T-helper 2 cell treated with Interferon-gamma antibody and Interleukin-4, amounts not matched to agents 5 μg/mL and 100 μg/mL, for 36 hours (primary cell): ENCODE data around the gene TUBGCP5.
"Not testable (repeated sequence)": the region's sequence is repeated elsewhere in the genome, so short reads cannot be mapped to it uniquely, and the experiment has no call there.

ENCODE experiments used
- DNase-seq: peaks from one replicate; pipeline ENCODE4 v3.0.0; 2021; ENCODE audit warnings: low spot score
- H3K27ac Mint-ChIP-seq: one replicate; pipeline ENCODE4 v1.8.0; 2021; ENCODE audit warnings: mild to moderate bottlenecking, mixed read lengths
- H3K27me3 Mint-ChIP-seq: one replicate; pipeline ENCODE4 v1.8.0; 2021; ENCODE audit warnings: low read depth, mixed read lengths
- H3K36me3 Mint-ChIP-seq: one replicate; pipeline ENCODE4 v1.8.0; 2021; ENCODE audit warnings: low read depth, mixed read lengths
- H3K4me1 Mint-ChIP-seq: one replicate; pipeline ENCODE4 v1.8.0; 2021; ENCODE audit warnings: low read depth, mixed read lengths
- H3K4me3 Mint-ChIP-seq: one replicate; pipeline ENCODE4 v1.8.0; 2022; ENCODE audit warnings: mild to moderate bottlenecking, moderate library complexity, mixed read lengths
- H3K9me3 Mint-ChIP-seq: one replicate; pipeline ENCODE4 v1.8.0; 2021; ENCODE audit warnings: mixed read lengths

Gene TUBGCP5

DNA sequence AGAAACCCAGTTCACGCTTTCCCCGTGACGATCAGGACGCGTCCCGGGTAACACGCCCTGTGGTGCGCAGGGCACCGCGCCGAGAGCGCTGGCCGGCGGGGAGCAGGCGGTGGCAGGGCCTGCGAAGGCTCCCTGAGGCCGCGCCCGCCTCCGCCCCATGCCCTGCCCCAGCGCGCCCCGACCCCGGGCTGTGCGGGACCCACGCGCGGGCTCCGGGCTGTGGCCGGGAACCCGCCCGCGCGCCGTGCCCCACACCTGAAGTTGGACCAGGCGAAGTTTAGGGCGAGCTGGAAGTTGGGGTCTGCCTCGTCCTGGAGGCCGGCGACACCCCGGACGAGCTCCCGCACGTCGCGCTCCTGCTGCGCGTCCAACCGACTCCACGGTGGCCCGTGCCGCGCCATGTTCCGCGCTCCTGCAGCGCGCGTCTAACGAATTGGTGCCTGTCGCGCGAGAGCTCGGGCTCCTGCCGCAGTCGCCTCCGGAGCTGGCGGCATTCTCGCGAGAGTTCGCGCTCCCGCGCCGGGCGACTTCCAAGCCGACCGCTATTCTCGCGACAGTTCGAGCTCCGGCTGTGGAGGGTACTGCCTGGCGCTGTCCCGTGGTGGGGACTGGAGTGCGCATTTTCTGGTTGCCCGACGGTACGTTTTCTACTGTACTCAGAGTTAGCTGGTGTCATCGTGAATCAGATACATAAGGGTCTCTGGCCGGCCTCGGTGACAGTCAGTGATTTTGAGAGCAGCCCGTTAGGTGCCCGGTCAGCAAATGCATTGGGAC lies at the start of gene TUBGCP5:
Gene TUBGCP5 (minus strand): TSS at position 427 of the 774 bp plus-strand sequence. CDS start 26 bp downstream, at position 401.
- peak; percentile 98 for DNase-seq
- H3K9me3 Mint-ChIP-seq = no peaks in the 10 kb centered on the region
- peak within 1 kb of the TSS; percentile 90 for H3K4me3 Mint-ChIP-seq
- H3K27ac Mint-ChIP-seq = peak within 1 kb of the TSS; percentile 96
- peaks cover 18% of the 10 kb centered on the region for H3K4me1 Mint-ChIP-seq
- no peaks in the 10 kb centered on the region for H3K27me3 Mint-ChIP-seq
- peaks cover 13% of the 10 kb centered on the region for H3K36me3 Mint-ChIP-seq

DNA sequence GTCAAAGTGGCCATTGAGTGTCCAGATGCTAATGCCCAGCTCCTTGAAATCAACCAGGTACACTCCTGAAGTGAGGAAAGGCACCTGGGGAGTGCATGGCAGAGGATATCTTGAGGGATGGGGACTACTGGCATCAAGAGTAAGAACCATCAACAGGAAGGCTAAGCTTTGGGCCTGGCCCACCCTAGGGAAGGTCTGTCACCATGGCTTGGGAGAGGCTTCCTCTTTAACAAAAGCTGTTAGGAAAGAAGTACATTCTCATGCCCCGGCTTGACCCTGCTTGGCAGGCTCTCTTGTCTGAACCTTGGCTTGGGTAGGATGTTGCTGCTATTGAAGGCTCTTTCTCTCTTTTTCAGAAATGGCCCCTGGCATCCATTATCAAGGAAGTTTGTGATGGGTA lies 43.7 kb upstream of the TUBGCP5 start:
- DNase-seq = no peak
- Mint-ChIP-seq H3K9me3 (no peaks in the 10 kb centered on the region), H3K27ac (no peak overlapping the region), H3K27me3 (peaks cover 11% of the 10 kb centered on the region), H3K36me3 (no peaks in the 10 kb centered on the region), H3K4me3 (no peak overlapping the region), H3K4me1 (no peaks in the 10 kb centered on the region)

DNA sequence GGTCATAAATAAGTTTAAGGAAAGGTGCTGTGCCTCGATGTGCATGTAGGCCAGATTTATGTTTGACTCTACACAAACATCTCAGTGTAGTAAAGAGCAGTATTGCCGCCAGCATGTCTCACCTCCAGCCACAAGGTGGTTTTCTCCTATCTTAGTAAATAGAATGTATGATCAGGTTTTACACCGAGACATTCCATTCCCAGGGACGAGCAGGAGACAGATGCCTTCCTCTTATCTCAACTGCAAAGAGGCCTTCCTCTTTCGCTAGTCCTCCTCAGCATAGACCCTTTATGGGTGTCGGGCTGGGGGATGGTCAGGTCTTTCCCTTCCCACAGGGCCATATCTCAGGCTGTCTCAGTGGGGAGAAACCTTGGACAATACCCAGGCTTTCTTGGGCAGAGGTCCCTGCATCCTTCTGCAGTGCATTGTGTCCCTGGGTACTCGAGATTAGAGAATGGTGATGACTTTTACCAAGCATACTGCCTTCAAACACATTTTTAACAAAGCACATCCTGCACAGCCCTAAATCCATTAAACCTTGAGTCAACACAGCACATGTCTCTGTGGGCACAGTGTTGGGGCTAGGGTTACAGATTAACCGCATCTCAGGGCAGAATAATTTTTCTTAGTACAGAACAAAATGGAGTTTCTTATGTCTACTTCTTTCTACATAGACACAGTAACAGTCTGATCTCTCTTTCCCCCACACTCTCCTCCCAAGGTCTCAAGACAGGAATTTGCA lies 42.8 kb upstream of the TUBGCP5 start:
- DNase-seq, H3K9me3 Mint-ChIP-seq, H3K4me3 Mint-ChIP-seq, H3K36me3 Mint-ChIP-seq, H3K4me1 Mint-ChIP-seq, H3K27ac Mint-ChIP-seq: not testable (repeated sequence)
- H3K27me3 Mint-ChIP-seq = peaks cover 11% of the 10 kb centered on the region

GRCh38 chr15:23081271-23081670 lies 41.9 kb upstream of the TUBGCP5 start:
- no peak overlapping the region for H3K4me3 Mint-ChIP-seq
- H3K27me3 Mint-ChIP-seq = peaks cover 8% of the 10 kb centered on the region
- no peaks in the 10 kb centered on the region for H3K9me3 Mint-ChIP-seq
- no peaks in the 10 kb centered on the region for H3K4me1 Mint-ChIP-seq
- DNase-seq = no peak
- H3K27ac Mint-ChIP-seq = no peak overlapping the region
- no peaks in the 10 kb centered on the region for H3K36me3 Mint-ChIP-seq

- Mint-ChIP-seq H3K27me3 (no peaks in the 10 kb centered on the region), H3K36me3 (no peaks in the 10 kb centered on the region), H3K4me3 (no peak overlapping the region), H3K4me1 (no peaks in the 10 kb centered on the region), H3K9me3 (no peaks in the 10 kb centered on the region), H3K27ac (no peak overlapping the region)
- no peak for DNase-seq
Measured at GRCh38 chr15:23079766-23080165, 40.4 kb upstream of the TUBGCP5 start.

DNA sequence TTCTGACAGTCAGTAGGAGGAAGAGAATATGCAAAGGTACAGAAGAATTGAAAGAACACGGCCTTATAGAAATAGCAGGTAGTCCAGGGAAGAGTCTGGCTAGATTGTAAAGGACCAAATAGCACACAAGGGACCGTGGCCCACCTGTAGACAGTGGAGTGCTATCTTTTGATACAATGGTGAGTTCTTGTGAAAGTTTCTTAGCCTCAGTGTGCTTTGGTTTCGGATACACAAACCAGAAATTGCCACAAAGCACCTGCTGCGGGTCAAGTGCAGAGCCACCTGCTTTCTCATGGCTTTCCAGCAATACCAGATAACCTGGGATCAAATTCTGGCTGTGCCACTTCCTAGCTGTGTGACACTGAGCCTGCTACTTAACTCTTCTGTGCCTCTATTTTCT lies 36.6 kb upstream of the TUBGCP5 start:
- no peaks in the 10 kb centered on the region for H3K27me3 Mint-ChIP-seq
- no peak overlapping the region for H3K27ac Mint-ChIP-seq
- no peak for DNase-seq
- H3K4me3 Mint-ChIP-seq = no peak overlapping the region
- H3K4me1 Mint-ChIP-seq = no peaks in the 10 kb centered on the region
- no peaks in the 10 kb centered on the region for H3K36me3 Mint-ChIP-seq
- no peaks in the 10 kb centered on the region for H3K9me3 Mint-ChIP-seq

GRCh38 chr15:23074684-23075083 lies 35.3 kb upstream of the TUBGCP5 start:
- Mint-ChIP-seq H3K27me3 (no peaks in the 10 kb centered on the region), H3K9me3 (no peaks in the 10 kb centered on the region), H3K27ac (no peak overlapping the region), H3K4me3 (no peak overlapping the region), H3K36me3 (no peaks in the 10 kb centered on the region), H3K4me1 (no peaks in the 10 kb centered on the region)
- no peak for DNase-seq

DNA sequence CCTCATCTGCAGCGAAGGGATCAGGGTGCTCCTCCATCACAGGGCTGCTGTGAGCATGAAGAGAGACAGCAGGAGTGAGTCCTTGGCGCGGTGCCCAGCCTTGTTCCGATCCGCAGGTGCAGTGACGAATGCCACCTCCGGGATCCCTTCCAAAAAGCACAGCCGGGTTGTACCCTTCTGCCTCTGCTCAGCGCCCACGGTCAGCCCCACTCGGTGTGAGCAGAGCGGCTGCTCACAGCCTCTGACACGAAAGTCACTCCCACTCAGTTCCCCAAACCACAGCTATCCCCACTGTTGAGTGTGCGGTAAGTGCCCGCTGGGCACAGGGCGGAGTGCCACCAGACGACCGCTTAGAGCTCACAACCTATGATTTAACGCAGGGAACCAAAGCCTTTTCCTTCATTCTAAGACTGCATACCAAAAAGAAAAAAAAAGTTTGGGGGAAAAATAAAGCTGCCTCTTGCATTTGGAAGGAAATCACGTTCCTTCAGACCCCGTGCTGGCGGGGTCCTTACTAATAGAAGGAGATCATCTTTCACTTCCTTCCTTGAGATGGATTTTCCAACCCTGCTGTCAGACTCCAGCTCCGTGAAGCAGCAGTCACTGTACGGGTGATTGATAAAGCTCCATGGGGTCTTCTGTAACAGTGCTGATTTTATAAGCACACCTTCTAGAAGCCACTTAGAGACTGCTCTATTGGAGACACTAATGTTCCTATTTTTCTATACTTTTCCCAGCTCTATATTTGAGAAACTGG lies 34.7 kb upstream of the TUBGCP5 start:
- no peaks in the 10 kb centered on the region for H3K4me1 Mint-ChIP-seq
- no peak overlapping the region for H3K27ac Mint-ChIP-seq
- no peaks in the 10 kb centered on the region for H3K9me3 Mint-ChIP-seq
- H3K36me3 Mint-ChIP-seq = no peaks in the 10 kb centered on the region
- H3K4me3 Mint-ChIP-seq = no peak overlapping the region
- DNase-seq = no peak
- H3K27me3 Mint-ChIP-seq = no peaks in the 10 kb centered on the region

GRCh38 chr15:23072633-23073032 lies 33.3 kb upstream of the TUBGCP5 start:
- Mint-ChIP-seq H3K27me3 (no peaks in the 10 kb centered on the region), H3K36me3 (no peaks in the 10 kb centered on the region), H3K9me3 (no peaks in the 10 kb centered on the region), H3K27ac (no peak overlapping the region), H3K4me3 (no peak overlapping the region), H3K4me1 (no peaks in the 10 kb centered on the region)
- DNase-seq = no peak

DNA sequence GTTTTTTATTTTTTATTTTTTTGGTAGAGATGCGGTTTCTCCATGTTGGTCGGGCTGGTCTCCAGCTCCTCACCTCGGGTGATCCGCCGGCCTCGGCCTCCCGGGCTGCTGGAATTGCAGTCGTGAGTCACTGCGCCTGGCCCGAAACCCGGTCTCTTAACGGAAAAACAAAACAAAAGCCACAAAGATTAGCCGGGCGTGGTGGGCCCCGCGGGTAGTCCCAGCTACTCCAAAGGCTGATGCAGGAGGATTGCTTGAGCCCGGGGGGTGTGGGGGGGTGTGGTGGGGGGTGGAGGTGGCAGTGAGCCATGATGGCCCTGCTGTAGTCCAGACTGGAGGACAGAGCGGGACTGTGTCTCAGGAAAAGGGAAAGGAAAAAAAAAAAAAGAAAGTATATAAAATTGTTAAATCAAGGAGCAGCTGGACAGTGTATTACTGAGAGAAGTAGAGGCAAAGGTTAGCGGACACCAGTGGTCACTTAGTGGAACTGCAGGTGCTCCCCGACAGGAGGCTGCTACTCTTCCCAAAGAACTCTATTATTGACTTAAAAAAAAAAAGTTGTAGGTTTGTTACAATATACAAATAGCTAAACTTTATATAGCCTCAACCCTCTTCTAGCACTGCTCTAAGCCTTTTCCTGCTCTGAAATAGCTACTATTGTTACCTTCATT lies 30.3 kb upstream of the TUBGCP5 start:
- no peak overlapping the region for H3K27ac Mint-ChIP-seq
- no peaks in the 10 kb centered on the region for H3K27me3 Mint-ChIP-seq
- H3K4me3 Mint-ChIP-seq = no peak overlapping the region
- no peak for DNase-seq
- H3K4me1 Mint-ChIP-seq = no peaks in the 10 kb centered on the region
- H3K9me3 Mint-ChIP-seq = no peaks in the 10 kb centered on the region
- H3K36me3 Mint-ChIP-seq = no peaks in the 10 kb centered on the region

DNA sequence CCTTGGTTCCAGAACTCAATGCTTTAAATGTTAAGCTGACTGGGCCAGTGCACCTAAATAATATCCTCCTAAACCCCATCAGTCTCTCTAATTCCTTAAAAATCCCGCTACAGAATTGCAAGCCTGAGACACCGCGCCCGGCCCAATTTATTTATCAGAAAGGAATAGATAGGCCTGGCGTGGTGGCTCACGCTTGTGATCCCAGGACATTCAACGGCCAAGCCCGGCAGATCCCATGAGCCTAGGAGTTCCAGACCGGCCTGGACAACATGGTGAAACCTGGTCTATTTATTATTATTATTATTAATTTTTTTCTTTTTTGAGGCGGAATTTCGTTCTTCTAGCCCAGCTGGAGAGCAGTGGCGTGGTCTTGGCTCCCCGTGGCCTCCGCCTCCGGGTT lies 28.0 kb upstream of the TUBGCP5 start:
- no peak overlapping the region for H3K4me3 Mint-ChIP-seq
- H3K27ac Mint-ChIP-seq = no peak overlapping the region
- H3K4me1 Mint-ChIP-seq = no peaks in the 10 kb centered on the region
- H3K9me3 Mint-ChIP-seq = peaks cover 5% of the 10 kb centered on the region
- no peak for DNase-seq
- H3K27me3 Mint-ChIP-seq = no peaks in the 10 kb centered on the region
- H3K36me3 Mint-ChIP-seq = no peaks in the 10 kb centered on the region

DNA sequence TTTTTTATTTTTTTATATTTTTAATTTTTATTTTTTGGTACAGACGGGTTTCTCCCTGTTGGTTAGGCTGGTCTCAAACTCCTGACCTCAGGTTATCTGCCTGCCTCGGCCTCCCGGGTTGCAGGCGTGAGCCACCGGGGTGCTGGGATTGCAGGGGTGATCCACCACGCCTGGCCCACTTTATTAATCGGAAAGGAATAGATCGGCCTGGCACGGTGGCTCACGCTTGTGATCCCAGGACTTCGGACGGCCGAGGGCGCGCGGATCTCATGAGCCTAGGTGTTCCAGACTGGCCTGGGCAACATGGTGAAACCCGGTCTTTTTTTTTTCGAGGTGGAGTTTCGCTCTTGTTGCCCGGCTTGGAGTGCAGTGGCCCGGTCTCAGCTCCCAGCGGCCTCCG lies 26.5 kb upstream of the TUBGCP5 start:
- Mint-ChIP-seq H3K4me1 (no peaks in the 10 kb centered on the region), H3K4me3 (no peak overlapping the region), H3K27me3 (no peaks in the 10 kb centered on the region), H3K36me3 (no peaks in the 10 kb centered on the region), H3K27ac (no peak overlapping the region), H3K9me3 (peaks cover 5% of the 10 kb centered on the region)
- DNase-seq = no peak

DNA sequence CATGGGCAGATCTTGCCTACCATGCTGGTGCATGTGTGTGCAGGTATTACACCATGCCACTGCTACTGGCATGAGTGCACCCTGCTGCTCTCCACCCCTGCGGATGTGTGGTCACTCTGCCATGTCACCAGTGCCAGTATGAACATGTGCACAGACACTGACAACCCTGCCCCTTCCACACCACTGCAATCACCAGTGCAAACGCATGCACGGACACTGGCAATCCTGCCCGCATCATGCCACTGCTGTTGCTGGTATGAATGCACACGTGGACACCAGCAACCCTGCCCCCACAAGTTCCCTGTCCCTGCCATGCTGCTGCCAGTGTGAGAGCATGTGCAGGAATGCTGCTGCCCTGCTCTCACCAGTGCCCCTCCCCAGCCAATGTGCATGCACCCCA lies 24.8 kb upstream of the TUBGCP5 start:
- H3K27me3 Mint-ChIP-seq = no peaks in the 10 kb centered on the region
- no peaks in the 10 kb centered on the region for H3K36me3 Mint-ChIP-seq
- no peak overlapping the region for H3K4me3 Mint-ChIP-seq
- peaks cover 5% of the 10 kb centered on the region for H3K9me3 Mint-ChIP-seq
- no peaks in the 10 kb centered on the region for H3K4me1 Mint-ChIP-seq
- no peak for DNase-seq
- no peak overlapping the region for H3K27ac Mint-ChIP-seq

DNA sequence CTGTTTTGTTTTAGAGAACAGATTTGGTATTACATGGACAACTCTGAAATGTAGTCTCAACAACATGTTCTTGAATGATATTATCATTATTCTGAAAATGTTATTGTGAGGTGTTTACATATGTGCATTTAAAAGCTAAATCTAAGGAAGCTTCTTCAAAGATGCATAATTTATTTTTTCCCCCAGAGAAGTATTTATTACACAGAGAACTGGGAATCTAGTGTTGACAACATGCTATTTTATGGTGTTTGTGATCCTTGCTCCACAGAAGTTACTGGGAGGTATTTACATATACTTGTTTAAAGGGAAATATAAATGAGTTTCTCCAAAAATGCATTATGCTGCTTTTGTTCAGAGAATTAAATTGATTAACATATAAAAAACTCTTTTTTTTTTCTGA lies 18.3 kb upstream of the TUBGCP5 start:
- Mint-ChIP-seq H3K36me3 (no peaks in the 10 kb centered on the region), H3K27ac (no peak overlapping the region), H3K9me3 (peaks cover 3% of the 10 kb centered on the region), H3K4me1 (no peaks in the 10 kb centered on the region), H3K27me3 (no peaks in the 10 kb centered on the region), H3K4me3 (no peak overlapping the region)
- no peak for DNase-seq
